K562 (cell line): ENCODE results near the gene CHMP3. TPM values are rescaled to one million over a fixed set of nuclear protein-coding genes. Genes with fewer than 3 reads are reported as not detected.

Experiments
- BRF1 ChIP-seq: IDR thresholded peaks from 3 replicates; pipeline ENCODE4 v1.6.1; 2011; ENCODE audit warnings: borderline replicate concordance, mild to moderate bottlenecking; ENCODE audit not compliant: insufficient read length; ENCODE audit errors: extremely low read depth
- EWSR1 ChIP-seq: fragments of 450-650 bp; IDR thresholded peaks from 2 replicates; pipeline ENCODE4 v1.6.1; 2018; ENCODE audit warnings: borderline replicate concordance, mild to moderate bottlenecking, low read depth, moderate library complexity; ENCODE audit not compliant: partially characterized antibody
- MTA3 ChIP-seq: fragments of 450-650 bp; formaldehyde crosslinking; IDR thresholded peaks from 2 replicates; pipeline ENCODE4 v1.6.1; 2017; ENCODE audit warnings: mild to moderate bottlenecking, borderline replicate concordance
- PHF20 ChIP-seq: fragments of 450-650 bp; IDR thresholded peaks from 2 replicates; pipeline ENCODE4 v1.6.1; 2018; ENCODE audit not compliant: partially characterized antibody
- WHSC1 ChIP-seq: IDR thresholded peaks from one replicate; pipeline ENCODE4 v1.6.1; 2012; ENCODE audit warnings: low read length, control low read depth, inconsistent platforms
- ZNF140 ChIP-seq: fragments of 250-450 bp; sonication (Bioruptor Pico); IDR thresholded peaks from 2 replicates; pipeline ENCODE4 v1.8.0; 2021; ENCODE audit warnings: moderate library complexity, mild to moderate bottlenecking, inconsistent platforms
- ZNF146 ChIP-seq: IDR thresholded peaks from one replicate; pipeline ENCODE4 v1.6.1; 2018; ENCODE audit warnings: missing compliant biosample characterization; ENCODE audit not compliant: unreplicated experiment
- ZNF347 ChIP-seq: fragments of 450-650 bp; formaldehyde crosslinking; IDR thresholded peaks from 2 replicates; pipeline ENCODE4 v1.4.0; 2020; ENCODE audit warnings: low read depth, mild to moderate bottlenecking, moderate library complexity
- ZNF41 ChIP-seq: fragments of 250-450 bp; sonication (Bioruptor Pico); conservative IDR thresholded peaks from 2 replicates; pipeline ENCODE4 v1.4.0; 2020; ENCODE audit warnings: mild to moderate bottlenecking
- ZNF780A ChIP-seq: fragments of 250-450 bp; sonication (Bioruptor Pico); IDR thresholded peaks from 2 replicates; pipeline ENCODE4 v1.5.0; 2021; ENCODE audit warnings: mild to moderate bottlenecking
- polyA plus RNA-seq, 8 experiments: library from polyadenylated mRNA; depleted of rRNA in 4 of 8; stranded (reverse) in 5 of 8; unstranded in 3 of 8; fragments of >200 nt; fragmentation: Nextera tagmentation in 2 of 8; fragmentation: Illumina TruSeq in 1 of 8; extraction: Ambion mirVana in 2 of 8; extraction: Trizol in 1 of 8; gene quantifications; 2 replicates each; pipeline versions ENCODE4 v1.2.1 to v1.2.3, GENCODE V29; 2011 to 2014; ENCODE audit warnings: inconsistent platforms in 1 of 8, missing spikeins in 1 of 8
- total RNA-seq, 7 experiments: library from RNA; depleted of rRNA in 6 of 7; stranded (reverse); fragments of >200 nt in 6 of 7; fragmentation: Illumina TruSeq in 2 of 7; extraction: Trizol in 2 of 7; gene quantifications; 2 replicates each; pipeline versions ENCODE4 v1.2.1 to v1.2.3, GENCODE V29; 2011 to 2021; ENCODE audit warnings: low replicate concordance in 1 of 7
- TF ChIP-seq, protein P1 (sequence below): fragments of 200-600 bp; sonication (generic); IDR thresholded peaks from one replicate; pipeline ENCODE4 v1.6.1; 2012; ENCODE audit warnings: mild to moderate bottlenecking, low read depth, low read length, inconsistent platforms

The CHMP3 gene
- total and polyA plus RNA-seq, 9 of the 15 experiments (the other 6 are each of a cell fraction or from before 2014, with no cell fraction given) = 20.6 to 52.5 (median 31.7) TPM

DNA sequence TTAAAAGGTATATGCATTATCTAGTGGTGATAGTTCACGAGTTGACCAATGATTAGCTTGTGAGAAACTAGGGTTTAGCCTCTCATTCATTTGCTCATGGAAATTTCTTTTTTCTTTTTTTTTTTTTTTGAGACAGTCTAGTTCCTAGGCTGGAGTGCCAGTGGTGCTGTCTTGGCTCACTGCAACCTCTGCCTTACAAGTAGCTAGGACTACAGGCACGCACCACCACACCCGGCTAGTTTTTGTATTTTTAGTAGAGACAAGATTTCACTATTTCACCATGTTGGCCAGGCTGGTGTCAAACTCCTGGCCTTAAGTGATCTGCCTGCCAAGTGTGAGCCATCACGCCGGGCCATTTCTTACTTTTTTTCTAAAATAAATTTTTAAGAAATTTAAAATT is 108.1 kb downstream of the CHMP3 start (continued):
- TF ChIP-seq, protein P1, sequence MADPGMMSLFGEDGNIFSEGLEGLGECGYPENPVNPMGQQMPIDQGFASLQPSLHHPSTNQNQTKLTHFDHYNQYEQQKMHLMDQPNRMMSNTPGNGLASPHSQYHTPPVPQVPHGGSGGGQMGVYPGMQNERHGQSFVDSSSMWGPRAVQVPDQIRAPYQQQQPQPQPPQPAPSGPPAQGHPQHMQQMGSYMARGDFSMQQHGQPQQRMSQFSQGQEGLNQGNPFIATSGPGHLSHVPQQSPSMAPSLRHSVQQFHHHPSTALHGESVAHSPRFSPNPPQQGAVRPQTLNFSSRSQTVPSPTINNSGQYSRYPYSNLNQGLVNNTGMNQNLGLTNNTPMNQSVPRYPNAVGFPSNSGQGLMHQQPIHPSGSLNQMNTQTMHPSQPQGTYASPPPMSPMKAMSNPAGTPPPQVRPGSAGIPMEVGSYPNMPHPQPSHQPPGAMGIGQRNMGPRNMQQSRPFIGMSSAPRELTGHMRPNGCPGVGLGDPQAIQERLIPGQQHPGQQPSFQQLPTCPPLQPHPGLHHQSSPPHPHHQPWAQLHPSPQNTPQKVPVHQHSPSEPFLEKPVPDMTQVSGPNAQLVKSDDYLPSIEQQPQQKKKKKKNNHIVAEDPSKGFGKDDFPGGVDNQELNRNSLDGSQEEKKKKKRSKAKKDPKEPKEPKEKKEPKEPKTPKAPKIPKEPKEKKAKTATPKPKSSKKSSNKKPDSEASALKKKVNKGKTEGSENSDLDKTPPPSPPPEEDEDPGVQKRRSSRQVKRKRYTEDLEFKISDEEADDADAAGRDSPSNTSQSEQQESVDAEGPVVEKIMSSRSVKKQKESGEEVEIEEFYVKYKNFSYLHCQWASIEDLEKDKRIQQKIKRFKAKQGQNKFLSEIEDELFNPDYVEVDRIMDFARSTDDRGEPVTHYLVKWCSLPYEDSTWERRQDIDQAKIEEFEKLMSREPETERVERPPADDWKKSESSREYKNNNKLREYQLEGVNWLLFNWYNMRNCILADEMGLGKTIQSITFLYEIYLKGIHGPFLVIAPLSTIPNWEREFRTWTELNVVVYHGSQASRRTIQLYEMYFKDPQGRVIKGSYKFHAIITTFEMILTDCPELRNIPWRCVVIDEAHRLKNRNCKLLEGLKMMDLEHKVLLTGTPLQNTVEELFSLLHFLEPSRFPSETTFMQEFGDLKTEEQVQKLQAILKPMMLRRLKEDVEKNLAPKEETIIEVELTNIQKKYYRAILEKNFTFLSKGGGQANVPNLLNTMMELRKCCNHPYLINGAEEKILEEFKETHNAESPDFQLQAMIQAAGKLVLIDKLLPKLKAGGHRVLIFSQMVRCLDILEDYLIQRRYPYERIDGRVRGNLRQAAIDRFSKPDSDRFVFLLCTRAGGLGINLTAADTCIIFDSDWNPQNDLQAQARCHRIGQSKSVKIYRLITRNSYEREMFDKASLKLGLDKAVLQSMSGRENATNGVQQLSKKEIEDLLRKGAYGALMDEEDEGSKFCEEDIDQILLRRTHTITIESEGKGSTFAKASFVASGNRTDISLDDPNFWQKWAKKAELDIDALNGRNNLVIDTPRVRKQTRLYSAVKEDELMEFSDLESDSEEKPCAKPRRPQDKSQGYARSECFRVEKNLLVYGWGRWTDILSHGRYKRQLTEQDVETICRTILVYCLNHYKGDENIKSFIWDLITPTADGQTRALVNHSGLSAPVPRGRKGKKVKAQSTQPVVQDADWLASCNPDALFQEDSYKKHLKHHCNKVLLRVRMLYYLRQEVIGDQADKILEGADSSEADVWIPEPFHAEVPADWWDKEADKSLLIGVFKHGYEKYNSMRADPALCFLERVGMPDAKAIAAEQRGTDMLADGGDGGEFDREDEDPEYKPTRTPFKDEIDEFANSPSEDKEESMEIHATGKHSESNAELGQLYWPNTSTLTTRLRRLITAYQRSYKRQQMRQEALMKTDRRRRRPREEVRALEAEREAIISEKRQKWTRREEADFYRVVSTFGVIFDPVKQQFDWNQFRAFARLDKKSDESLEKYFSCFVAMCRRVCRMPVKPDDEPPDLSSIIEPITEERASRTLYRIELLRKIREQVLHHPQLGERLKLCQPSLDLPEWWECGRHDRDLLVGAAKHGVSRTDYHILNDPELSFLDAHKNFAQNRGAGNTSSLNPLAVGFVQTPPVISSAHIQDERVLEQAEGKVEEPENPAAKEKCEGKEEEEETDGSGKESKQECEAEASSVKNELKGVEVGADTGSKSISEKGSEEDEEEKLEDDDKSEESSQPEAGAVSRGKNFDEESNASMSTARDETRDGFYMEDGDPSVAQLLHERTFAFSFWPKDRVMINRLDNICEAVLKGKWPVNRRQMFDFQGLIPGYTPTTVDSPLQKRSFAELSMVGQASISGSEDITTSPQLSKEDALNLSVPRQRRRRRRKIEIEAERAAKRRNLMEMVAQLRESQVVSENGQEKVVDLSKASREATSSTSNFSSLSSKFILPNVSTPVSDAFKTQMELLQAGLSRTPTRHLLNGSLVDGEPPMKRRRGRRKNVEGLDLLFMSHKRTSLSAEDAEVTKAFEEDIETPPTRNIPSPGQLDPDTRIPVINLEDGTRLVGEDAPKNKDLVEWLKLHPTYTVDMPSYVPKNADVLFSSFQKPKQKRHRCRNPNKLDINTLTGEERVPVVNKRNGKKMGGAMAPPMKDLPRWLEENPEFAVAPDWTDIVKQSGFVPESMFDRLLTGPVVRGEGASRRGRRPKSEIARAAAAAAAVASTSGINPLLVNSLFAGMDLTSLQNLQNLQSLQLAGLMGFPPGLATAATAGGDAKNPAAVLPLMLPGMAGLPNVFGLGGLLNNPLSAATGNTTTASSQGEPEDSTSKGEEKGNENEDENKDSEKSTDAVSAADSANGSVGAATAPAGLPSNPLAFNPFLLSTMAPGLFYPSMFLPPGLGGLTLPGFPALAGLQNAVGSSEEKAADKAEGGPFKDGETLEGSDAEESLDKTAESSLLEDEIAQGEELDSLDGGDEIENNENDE = no peak
- TF ChIP-seq ZNF780A (no peak), ZNF146 (CRISPR knock-in tag) (no peak), MTA3 (no peak), PHF20 (no peak), ZNF140 (CRISPR knock-in tag) (no peak), EWSR1 (no peak), WHSC1 (no peak), ZNF41 (CRISPR knock-in tag) (no peak), ZNF347 (CRISPR knock-in tag) (no peak), BRF1 (no peak)
- TF ChIP-seq, all 486 proteins: peak for 0
